Measurements from ENCODE around the gene CDT1. TPM values are rescaled to one million over a fixed set of nuclear protein-coding genes. Genes with fewer than 3 reads are reported as not detected.

CDT1 gene
- total RNA-seq, 1 experiment from 2014 or later: 74.1 TPM

DNA sequence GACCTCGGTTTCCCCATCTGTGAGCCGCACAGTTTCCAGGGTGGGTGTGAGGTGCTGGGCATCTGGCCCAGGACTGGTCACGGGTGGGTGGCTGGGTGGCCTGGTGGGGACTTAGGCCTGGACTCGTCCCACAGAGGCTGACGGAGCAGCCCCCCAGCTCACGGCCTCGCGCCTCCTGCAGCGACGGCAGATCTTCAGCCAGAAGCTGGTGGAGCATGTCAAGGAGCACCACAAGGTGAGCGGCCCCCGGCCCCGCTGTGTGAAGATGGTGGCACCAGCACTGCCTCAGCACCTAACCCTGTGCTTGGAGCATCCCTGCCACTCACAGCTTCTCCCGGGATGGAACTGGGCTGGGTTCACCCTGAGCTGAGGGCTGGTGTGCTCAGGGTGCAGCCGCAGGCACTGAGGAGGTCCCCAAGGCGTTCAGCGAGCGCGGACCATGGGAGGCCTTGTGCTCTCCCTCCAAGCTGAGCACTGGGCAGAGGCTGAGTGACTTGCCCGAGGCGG, 2.4 kb downstream of the CDT1 start:
- Mint-ChIP-seq H3K27me3 (ENCODE audit: low read depth) (no peaks in the 10 kb centered on the region; the same call in 1 of the 2 replicates), H3K4me3 (peak overlapping the region; percentile 20 to 29; a peak in 1 of 5 replicates), H3K27ac (no peak overlapping the region; a peak in 1 of 7 replicates), H3K36me3 (ENCODE audit: insufficient read depth in 1 of 3, low read depth in 3 of 3) (peaks cover 17 to 59% (median 55%) of the 10 kb centered on the region in 3 experiments), H3K4me1 (peaks cover 2 to 12% of the 10 kb centered on the region in 2 experiments), H3K9me3 (no peaks in the 10 kb centered on the region)
- Histone ChIP-seq H3K27me3 (ENCODE audit: insufficient read depth, low read length) (no peaks in the 10 kb centered on the region), H3K27ac (ENCODE audit: insufficient read length, low read depth, low read length) (no peak overlapping the region), H3K79me2 (ENCODE audit: insufficient read depth, low read length) (peaks cover 5% of the 10 kb centered on the region; the same call in 1 of the 2 replicates), H2BK120ac (ENCODE audit: low read depth, low read length, poor library complexity, severe bottlenecking) (no peak overlapping the region), H3K79me1 (ENCODE audit: insufficient read depth, low read depth, low read length, poor library complexity, severe bottlenecking) (peaks cover 6% of the 10 kb centered on the region), H3K4me2 (ENCODE audit: insufficient read depth, insufficient read length, low read length) (no peak overlapping the region), H2BK15ac (ENCODE audit: low read depth, low read length) (no peak overlapping the region), H3T11ph (ENCODE audit: low read length) (no peak overlapping the region), H2AK5ac (ENCODE audit: insufficient read length, low read length) (no peak overlapping the region), H4K5ac (ENCODE audit: insufficient read length, low read depth, low read length) (no peak overlapping the region), H3K23ac (ENCODE audit: insufficient read length, low read depth, low read length) (no peak overlapping the region), H3K4me1 (ENCODE audit: insufficient read depth, low read length) (no peaks in the 10 kb centered on the region), H3K14ac (ENCODE audit: insufficient read depth, low read length) (no peak overlapping the region), H2BK20ac (ENCODE audit: low read depth, low read length, poor library complexity, severe bottlenecking) (no peak overlapping the region), H3K23me2 (ENCODE audit: insufficient read length, low read depth, low read length, poor library complexity, severe bottlenecking) (peaks cover 18% of the 10 kb centered on the region), H4K91ac (ENCODE audit: insufficient read length, low read depth, low read length) (no peak overlapping the region), H3K4ac (ENCODE audit: low read depth, low read length) (no peak overlapping the region), H3K9ac (ENCODE audit: extremely low read depth, insufficient read length, low read length) (no peak overlapping the region), H3K18ac (ENCODE audit: insufficient read length, low read depth, low read length) (no peak overlapping the region), H4K8ac (replicated peaks; ENCODE audit: insufficient read length, low read depth, low read length) (no peak overlapping the region), H3K9me3 (ENCODE audit: control insufficient read depth, low read depth, low read length) (no peaks in the 10 kb centered on the region), H3K56ac (ENCODE audit: insufficient read length, low read depth, low read length) (no peak overlapping the region), H2BK12ac (ENCODE audit: insufficient read length, low read depth, low read length) (no peak overlapping the region), H4K20me1 (ENCODE audit: control insufficient read depth, insufficient read depth, insufficient read length) (peaks cover 3% of the 10 kb centered on the region), H2AFZ (ENCODE audit: low read length) (no peak overlapping the region), H2BK5ac (ENCODE audit: insufficient read length, low read length) (no peak overlapping the region)
- no CpG with 5 or more reads among the region's 21 CpGs for WGBS (ENCODE audit: extremely low coverage, insufficient read length, low lambda C conversion rate)
- no peak for DNase-seq
- TF ChIP-seq CTCF (conservative IDR thresholded peaks at IDR 0.05): no peak

Data from H9 (cell line).